ENCODE results near the gene SOX5. TPM values are rescaled to one million over a fixed set of nuclear protein-coding genes. Genes with fewer than 3 reads are reported as not detected.

The SOX5 gene
- total and polyA plus RNA-seq, 2 of the 8 experiments (the other 6 are each of a cell fraction or from before 2014, with no cell fraction given) = 2.2 to 2.6 TPM

DNA sequence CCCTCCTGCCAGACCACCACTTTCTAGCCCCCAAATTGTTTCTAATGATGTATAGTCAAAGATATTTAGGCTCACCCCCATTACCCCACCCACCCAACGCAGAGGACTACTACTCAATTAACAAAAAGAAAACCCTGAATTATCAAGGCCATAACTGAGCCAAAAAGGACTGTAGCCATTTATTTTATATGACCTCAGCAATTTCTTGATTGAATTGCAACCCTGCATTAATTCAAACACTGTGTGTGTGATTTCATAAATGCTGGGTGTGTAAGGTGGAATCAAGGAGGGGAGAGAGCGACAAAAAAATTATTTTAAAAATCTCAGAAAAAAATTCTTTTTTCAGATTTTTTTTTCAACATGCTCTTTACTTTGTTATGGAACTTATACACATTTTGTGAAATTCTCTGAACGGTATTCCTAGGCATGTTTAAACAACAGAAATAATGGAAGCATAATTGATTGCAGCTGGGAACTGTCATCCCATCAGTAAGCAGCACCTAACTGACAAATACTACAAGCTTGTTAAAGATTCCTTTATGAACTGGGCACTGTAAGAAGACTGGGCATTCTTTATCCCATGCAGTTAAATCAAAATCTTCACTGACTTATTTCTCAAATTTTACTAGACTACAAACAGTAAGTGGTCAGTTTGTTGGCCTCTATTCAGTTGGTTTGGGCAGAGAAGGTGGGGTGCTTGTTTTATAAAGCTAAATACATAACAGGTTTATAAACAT, 179.1 kb downstream of the SOX5 start (continued):
- TF ChIP-seq, protein P1, sequence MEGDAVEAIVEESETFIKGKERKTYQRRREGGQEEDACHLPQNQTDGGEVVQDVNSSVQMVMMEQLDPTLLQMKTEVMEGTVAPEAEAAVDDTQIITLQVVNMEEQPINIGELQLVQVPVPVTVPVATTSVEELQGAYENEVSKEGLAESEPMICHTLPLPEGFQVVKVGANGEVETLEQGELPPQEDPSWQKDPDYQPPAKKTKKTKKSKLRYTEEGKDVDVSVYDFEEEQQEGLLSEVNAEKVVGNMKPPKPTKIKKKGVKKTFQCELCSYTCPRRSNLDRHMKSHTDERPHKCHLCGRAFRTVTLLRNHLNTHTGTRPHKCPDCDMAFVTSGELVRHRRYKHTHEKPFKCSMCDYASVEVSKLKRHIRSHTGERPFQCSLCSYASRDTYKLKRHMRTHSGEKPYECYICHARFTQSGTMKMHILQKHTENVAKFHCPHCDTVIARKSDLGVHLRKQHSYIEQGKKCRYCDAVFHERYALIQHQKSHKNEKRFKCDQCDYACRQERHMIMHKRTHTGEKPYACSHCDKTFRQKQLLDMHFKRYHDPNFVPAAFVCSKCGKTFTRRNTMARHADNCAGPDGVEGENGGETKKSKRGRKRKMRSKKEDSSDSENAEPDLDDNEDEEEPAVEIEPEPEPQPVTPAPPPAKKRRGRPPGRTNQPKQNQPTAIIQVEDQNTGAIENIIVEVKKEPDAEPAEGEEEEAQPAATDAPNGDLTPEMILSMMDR (IDR thresholded peaks at IDR 0.05; ENCODE audit: control extremely low read depth in 1 of 3, insufficient read depth in 1 of 3, low read depth in 1 of 3, low read length in 3 of 3) = no peak
- no peak for TF ChIP-seq BCL11A (IDR thresholded peaks at IDR 0.05; ENCODE audit: low read depth in 2 of 2, low read length in 2 of 2)
